Endodermal cell (in vitro differentiated cells): ENCODE measurements around the gene RHOT1. TPM values are rescaled to one million over a fixed set of nuclear protein-coding genes. Genes with fewer than 3 reads are reported as not detected.
"Not testable (repeated sequence)": the region's sequence is repeated elsewhere in the genome, so short reads cannot be mapped to it uniquely, and the experiment has no call there.

ENCODE experiments used
- DNase-seq: peaks from one replicate; pipeline ENCODE4 v3.0.0-alpha.2; 2017
- H3K27ac ChIP-seq: 2 replicates; pipeline ENCODE4 v1.5.1; 2013; ENCODE audit warnings: mild to moderate bottlenecking, low read depth, low read length, moderate library complexity
- H3K27me3 ChIP-seq: 2 replicates; pipeline ENCODE4 v1.6.1; 2013; ENCODE audit warnings: mild to moderate bottlenecking, low read length, moderate library complexity; ENCODE audit not compliant: insufficient read depth, control insufficient read depth, poor library complexity, severe bottlenecking
- H3K36me3 ChIP-seq: 2 replicates; pipeline ENCODE4 v1.7.0; 2013; ENCODE audit warnings: mild to moderate bottlenecking, low read length, moderate library complexity; ENCODE audit not compliant: control insufficient read depth, insufficient read depth
- H3K4me1 ChIP-seq: one replicate; pipeline ENCODE4 v1.7.0; 2013; ENCODE audit warnings: low read length; ENCODE audit not compliant: control insufficient read depth, insufficient read depth
- H3K4me3 ChIP-seq: 2 replicates; pipeline ENCODE4 v1.5.1; 2013; ENCODE audit warnings: mild to moderate bottlenecking, low read length, moderate library complexity
- H3K9ac ChIP-seq: 2 replicates; pipeline ENCODE4 v1.6.1; 2013; ENCODE audit warnings: mild to moderate bottlenecking, low read length, moderate library complexity; ENCODE audit not compliant: poor library complexity, severe bottlenecking; ENCODE audit errors: extremely low read depth
- H3K9me3 ChIP-seq: 2 replicates; pipeline ENCODE4 v1.6.1; 2013; ENCODE audit warnings: mild to moderate bottlenecking, low read length, moderate library complexity; ENCODE audit not compliant: control insufficient read depth
- H3K27ac Mint-ChIP-seq: 2 replicates; pipeline ENCODE4 v1.8.0; 2020; ENCODE audit warnings: mixed read lengths
- H3K27me3 Mint-ChIP-seq: 2 replicates; pipeline ENCODE4 v1.8.0; 2021; ENCODE audit warnings: mild to moderate bottlenecking, mixed read lengths; ENCODE audit not compliant: insufficient read depth
- H3K36me3 Mint-ChIP-seq: 2 replicates; pipeline ENCODE4 v1.8.0; 2020; ENCODE audit warnings: low read depth, mixed read lengths
- H3K4me1 Mint-ChIP-seq: 2 replicates; pipeline ENCODE4 v1.8.0; 2020; ENCODE audit warnings: mixed read lengths
- H3K4me3 Mint-ChIP-seq: 2 replicates; pipeline ENCODE4 v1.8.0; 2020; ENCODE audit warnings: mild to moderate bottlenecking, moderate library complexity, mixed read lengths
- H3K9me3 Mint-ChIP-seq: 2 replicates; pipeline ENCODE4 v1.8.0; 2020; ENCODE audit warnings: mild to moderate bottlenecking, mixed read lengths
- CTCF ChIP-seq: fragments of 200-600 bp; sonication (generic); conservative IDR thresholded peaks from 2 replicates; pipeline ENCODE4 v1.5.0; 2021; ENCODE audit warnings: antibody characterized with exemption, mild to moderate bottlenecking
- WGBS, 2 experiments: methylation state at CpG; one replicate each; pipeline versions ENCODE4 v1.1.5 to v1.1.7; 2013; ENCODE audit warnings: missing lambda C conversion rate in 2 of 2, mixed read lengths in 1 of 2; ENCODE audit not compliant: insufficient coverage in 1 of 2, insufficient read length in 1 of 2; 5-methylcytosine and 5-hydroxymethylcytosine counted together
- total RNA-seq, 2 donors: library from RNA; stranded (reverse); fragmentation: NEBNext Ultra II Directional in 1 of 2; extraction: Animal tissue kit (Norgen Biotek cat#: 25700) in 1 of 2; gene quantifications; 2 replicates in 1 of 2; 3 replicates in 1 of 2; pipeline ENCODE4 v1.2.1, GENCODE V29; 2021

RHOT1 gene
- total RNA-seq, 2 donors from 2014 or later, result 30.0 to 35.7 TPM

GRCh38 chr17:32126325-32126724 lies 16.0 kb upstream of the RHOT1 start:
- no peaks in the 10 kb centered on the region for H3K27me3 Mint-ChIP-seq
- Histone ChIP-seq H3K27me3 (no peaks in the 10 kb centered on the region), H3K27ac (no peak overlapping the region), H3K4me1 (peaks cover 3% of the 10 kb centered on the region), H3K4me3 (no peak overlapping the region), H3K9ac (no peak overlapping the region), H3K36me3 (no peaks in the 10 kb centered on the region), H3K9me3 (peaks cover 6% of the 10 kb centered on the region)
- DNase-seq, result no peak
- no peak overlapping the region for H3K27ac Mint-ChIP-seq
- H3K9me3 Mint-ChIP-seq, result peaks cover 10% of the 10 kb centered on the region
- H3K36me3 Mint-ChIP-seq, result no peaks in the 10 kb centered on the region
- H3K4me3 Mint-ChIP-seq, result no peak overlapping the region
- 91 to 94% methylated on average over 2 to 4 of the region's 4 CpGs for WGBS, 2 experiments
- peaks cover 6% of the 10 kb centered on the region for H3K4me1 Mint-ChIP-seq
- TF ChIP-seq CTCF, result no peak

GRCh38 chr17:32126746-32127145 lies 15.6 kb upstream of the RHOT1 start:
- H3K4me3 ChIP-seq, result no peak overlapping the region
- TF ChIP-seq CTCF, result no peak
- Mint-ChIP-seq H3K4me3 (peak overlapping the region; percentile 81), H3K27me3 (no peaks in the 10 kb centered on the region), H3K9me3 (peaks cover 14% of the 10 kb centered on the region), H3K4me1 (peaks cover 6% of the 10 kb centered on the region), H3K36me3 (no peaks in the 10 kb centered on the region), H3K27ac (no peak overlapping the region)
- peaks cover 3% of the 10 kb centered on the region for H3K4me1 ChIP-seq
- no peaks in the 10 kb centered on the region for H3K27me3 ChIP-seq
- H3K27ac ChIP-seq, result no peak overlapping the region
- peaks cover 6% of the 10 kb centered on the region for H3K9me3 ChIP-seq
- no peaks in the 10 kb centered on the region for H3K36me3 ChIP-seq
- H3K9ac ChIP-seq, result no peak overlapping the region
- no peak for DNase-seq
- whole genome bisulfite sequencing, 2 experiments, result 92 to 96% methylated on average over 8 of the region's 8 CpGs

GRCh38 chr17:32127158-32127897 lies 15.0 kb upstream of the RHOT1 start:
- Mint-ChIP-seq H3K27ac (peak overlapping the region; percentile 87), H3K4me3 (peak overlapping the region; percentile 81), H3K36me3 (no peaks in the 10 kb centered on the region), H3K27me3 (no peaks in the 10 kb centered on the region), H3K9me3 (peaks cover 14% of the 10 kb centered on the region), H3K4me1 (peaks cover 6% of the 10 kb centered on the region)
- Histone ChIP-seq H3K4me3 (peak overlapping the region; percentile 77), H3K9me3 (peaks cover 6% of the 10 kb centered on the region), H3K27me3 (no peaks in the 10 kb centered on the region), H3K4me1 (peaks cover 3% of the 10 kb centered on the region), H3K36me3 (no peaks in the 10 kb centered on the region), H3K27ac (no peak overlapping the region), H3K9ac (no peak overlapping the region)
- 5 to 10% methylated on average over 19 to 25 of the region's 25 CpGs for WGBS, 2 experiments
- no peak for TF ChIP-seq CTCF
- peak; percentile 86 for DNase-seq

GRCh38 chr17:32128470-32128869 lies 13.8 kb upstream of the RHOT1 start:
- H3K4me3 Mint-ChIP-seq, H3K36me3 Mint-ChIP-seq, H3K36me3 ChIP-seq, H3K4me1 Mint-ChIP-seq, H3K27ac Mint-ChIP-seq, H3K27me3 Mint-ChIP-seq, H3K9ac ChIP-seq, DNase-seq, H3K9me3 ChIP-seq, H3K27me3 ChIP-seq, H3K4me3 ChIP-seq, H3K4me1 ChIP-seq, H3K27ac ChIP-seq: not testable (repeated sequence)
- H3K9me3 Mint-ChIP-seq, result peaks cover 18% of the 10 kb centered on the region
- WGBS, 2 experiments, result 88 to 91% methylated on average over 6 to 7 of the region's 7 CpGs
